ENCODE data around the gene SUSD2. TPM values are rescaled to one million over a fixed set of nuclear protein-coding genes. Genes with fewer than 3 reads are reported as not detected.

SUSD2 gene
- total RNA-seq, 2 experiments from 2014 or later = 0.38 to 0.54 TPM

DNA sequence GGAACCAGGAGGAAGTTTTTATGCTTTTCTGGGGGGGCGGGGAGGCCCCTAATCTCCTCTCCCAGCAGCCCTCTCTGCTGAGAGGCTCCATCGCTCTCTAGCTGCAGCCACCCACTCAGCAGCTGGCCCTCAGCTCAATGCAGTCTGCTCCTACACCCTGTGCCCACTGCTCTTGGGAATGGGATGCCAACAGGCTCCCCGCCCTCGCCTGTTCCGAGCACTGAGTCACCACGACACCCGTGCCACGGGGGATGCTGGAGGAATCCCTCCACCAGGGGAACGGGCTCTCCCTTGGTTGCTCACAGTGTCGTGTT lies 23.5 kb upstream of the SUSD2 start:
- no peak for TF ChIP-seq EZH2phosphoT487 (IDR thresholded peaks at IDR 0.05; ENCODE audit: borderline replicate concordance, low read depth, low read length)
- TF ChIP-seq, protein P1, sequence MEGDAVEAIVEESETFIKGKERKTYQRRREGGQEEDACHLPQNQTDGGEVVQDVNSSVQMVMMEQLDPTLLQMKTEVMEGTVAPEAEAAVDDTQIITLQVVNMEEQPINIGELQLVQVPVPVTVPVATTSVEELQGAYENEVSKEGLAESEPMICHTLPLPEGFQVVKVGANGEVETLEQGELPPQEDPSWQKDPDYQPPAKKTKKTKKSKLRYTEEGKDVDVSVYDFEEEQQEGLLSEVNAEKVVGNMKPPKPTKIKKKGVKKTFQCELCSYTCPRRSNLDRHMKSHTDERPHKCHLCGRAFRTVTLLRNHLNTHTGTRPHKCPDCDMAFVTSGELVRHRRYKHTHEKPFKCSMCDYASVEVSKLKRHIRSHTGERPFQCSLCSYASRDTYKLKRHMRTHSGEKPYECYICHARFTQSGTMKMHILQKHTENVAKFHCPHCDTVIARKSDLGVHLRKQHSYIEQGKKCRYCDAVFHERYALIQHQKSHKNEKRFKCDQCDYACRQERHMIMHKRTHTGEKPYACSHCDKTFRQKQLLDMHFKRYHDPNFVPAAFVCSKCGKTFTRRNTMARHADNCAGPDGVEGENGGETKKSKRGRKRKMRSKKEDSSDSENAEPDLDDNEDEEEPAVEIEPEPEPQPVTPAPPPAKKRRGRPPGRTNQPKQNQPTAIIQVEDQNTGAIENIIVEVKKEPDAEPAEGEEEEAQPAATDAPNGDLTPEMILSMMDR (conservative IDR thresholded peaks at IDR 0.05; ENCODE audit: low read length) = no peak
- no peak for DNase-seq (ENCODE audit: low spot score)
- Histone ChIP-seq H3K4me1 (ENCODE audit: insufficient read depth, low read length, poor library complexity, severe bottlenecking) (peaks cover 52% of the 10 kb centered on the region), H3K36me3 (ENCODE audit: insufficient read depth, low read length) (no peaks in the 10 kb centered on the region), H4K20me1 (ENCODE audit: insufficient read depth, low read length) (no peaks in the 10 kb centered on the region), H3K79me2 (ENCODE audit: insufficient read depth, low read depth, low read length) (no peaks in the 10 kb centered on the region), H3K4me2 (ENCODE audit: low read length) (peak overlapping the region; percentile 81), H3K4me3 (ENCODE audit: low read depth, low read length, poor library complexity, severe bottlenecking) (peak overlapping the region; percentile 74), H3K9me3 (ENCODE audit: low read length) (no peaks in the 10 kb centered on the region), H3K9me2 (ENCODE audit: insufficient read depth, low read length) (no peaks in the 10 kb centered on the region), H3K27ac (ENCODE audit: low read depth, low read length, poor library complexity, severe bottlenecking) (peak overlapping the region; percentile 81), H2AFZ (ENCODE audit: low read length) (no peak overlapping the region)
- intact Hi-C loops (cut with micrococcal nuclease; ENCODE audit: unreplicated experiment) = loop anchor here (10.0 kb wide), 2 partner anchors 93 to 303 kb away; partner anchors contain the start of gene SLC2A11
- BruUV-seq (replicated peaks) = no TSS peak
- CTCF ChIA-PET (ENCODE audit: unreplicated experiment) = interaction anchor here (1.1 to 1.3 kb wide), 2 partner anchors 10 to 52 kb away, joined by 4 to 7 read pairs; no protein-coding TSS in a partner anchor
- POLR2A ChIA-PET = interaction anchor here (0.7 to 2.5 kb wide), 3 partner anchors 11 to 147 kb away, joined by 3 to 14 read pairs (median 5); partner anchors contain the start of gene CABIN1

DNA sequence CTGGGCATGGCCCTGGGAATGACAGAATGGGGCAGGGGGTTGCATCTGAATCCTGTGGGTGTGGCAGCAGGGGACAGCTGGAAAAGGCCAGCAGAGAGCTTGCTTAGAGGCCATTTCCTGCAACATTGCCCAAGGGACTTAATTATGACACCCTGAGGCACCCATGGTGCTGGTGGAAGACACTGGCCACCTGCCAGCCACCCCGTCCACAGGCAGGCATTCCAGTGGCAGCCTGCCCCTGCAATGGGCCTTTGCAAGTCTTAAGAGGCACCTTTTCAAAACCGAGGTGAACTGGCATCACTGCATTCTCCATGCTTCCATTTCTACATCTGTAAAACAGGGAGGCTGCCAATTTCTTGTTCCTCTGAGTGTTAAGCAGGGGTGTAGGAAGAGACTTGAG lies 21.6 kb upstream of the SUSD2 start:
- no peak for DNase-seq (ENCODE audit: low spot score)
- Histone ChIP-seq H3K9me3 (ENCODE audit: low read length) (no peaks in the 10 kb centered on the region), H2AFZ (ENCODE audit: low read length) (no peak overlapping the region), H3K4me2 (ENCODE audit: low read length) (no peak overlapping the region), H3K9me2 (ENCODE audit: insufficient read depth, low read length) (no peaks in the 10 kb centered on the region), H3K4me1 (ENCODE audit: insufficient read depth, low read length, poor library complexity, severe bottlenecking) (peaks cover 35% of the 10 kb centered on the region), H4K20me1 (ENCODE audit: insufficient read depth, low read length) (no peaks in the 10 kb centered on the region), H3K79me2 (ENCODE audit: insufficient read depth, low read depth, low read length) (no peaks in the 10 kb centered on the region), H3K4me3 (ENCODE audit: low read depth, low read length, poor library complexity, severe bottlenecking) (no peak overlapping the region), H3K27ac (ENCODE audit: low read depth, low read length, poor library complexity, severe bottlenecking) (no peak overlapping the region), H3K36me3 (ENCODE audit: insufficient read depth, low read length) (peaks cover 4% of the 10 kb centered on the region; the same call in 1 of the 2 replicates)
- no TSS peak for BruUV-seq (replicated peaks)
- ChIA-PET CTCF (ENCODE audit: unreplicated experiment) (no interaction called here), POLR2A (interaction anchor here (1.4 kb wide), 1 partner anchor 14 kb away, joined by 3 read pairs; no protein-coding TSS in a partner anchor)
- TF ChIP-seq, protein P1 (conservative IDR thresholded peaks at IDR 0.05; ENCODE audit: low read length) = no peak
- TF ChIP-seq EZH2phosphoT487 (IDR thresholded peaks at IDR 0.05; ENCODE audit: borderline replicate concordance, low read depth, low read length) = no peak
- intact Hi-C loops (cut with micrococcal nuclease; ENCODE audit: unreplicated experiment) = loop anchor here (10.0 kb wide), 2 partner anchors 95 to 305 kb away; partner anchors contain the start of gene SLC2A11

DNA sequence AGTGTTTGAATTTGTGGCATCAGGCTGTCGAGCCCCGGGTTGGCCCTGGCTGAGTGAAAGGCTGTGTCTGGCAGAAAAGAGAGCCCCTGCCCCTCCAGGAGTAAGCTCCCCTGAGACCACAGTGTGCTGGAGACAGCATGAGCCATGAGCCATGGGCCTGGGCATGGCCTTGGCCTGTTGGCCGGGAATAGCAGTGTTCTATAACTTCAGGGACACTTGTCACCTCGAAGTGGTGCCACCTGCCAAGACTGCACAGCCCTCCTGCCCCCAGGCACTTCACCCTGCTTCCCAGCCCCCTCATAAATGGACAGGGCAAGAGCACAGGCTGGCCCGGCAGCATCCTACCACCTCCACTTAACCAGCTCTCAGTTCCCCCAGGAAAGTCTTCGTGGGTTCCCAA lies 20.7 kb upstream of the SUSD2 start:
- BruUV-seq (replicated peaks) = no TSS peak
- Histone ChIP-seq H3K36me3 (ENCODE audit: insufficient read depth, low read length) (peaks cover 11% of the 10 kb centered on the region; the same call in 1 of the 2 replicates), H3K9me2 (ENCODE audit: insufficient read depth, low read length) (no peaks in the 10 kb centered on the region), H3K4me1 (ENCODE audit: insufficient read depth, low read length, poor library complexity, severe bottlenecking) (peaks cover 26% of the 10 kb centered on the region), H3K27ac (ENCODE audit: low read depth, low read length, poor library complexity, severe bottlenecking) (no peak overlapping the region), H3K4me3 (ENCODE audit: low read depth, low read length, poor library complexity, severe bottlenecking) (no peak overlapping the region), H4K20me1 (ENCODE audit: insufficient read depth, low read length) (no peaks in the 10 kb centered on the region), H3K4me2 (ENCODE audit: low read length) (no peak overlapping the region), H3K9me3 (ENCODE audit: low read length) (no peaks in the 10 kb centered on the region), H3K79me2 (ENCODE audit: insufficient read depth, low read depth, low read length) (no peaks in the 10 kb centered on the region), H2AFZ (ENCODE audit: low read length) (no peak overlapping the region)
- intact Hi-C loops (cut with micrococcal nuclease; ENCODE audit: unreplicated experiment) = no loop called here
- DNase-seq (ENCODE audit: low spot score) = no peak
- ChIA-PET CTCF (ENCODE audit: unreplicated experiment) (no interaction called here), POLR2A (interaction anchor here (0.9 kb wide), 1 partner anchor 12 kb away, joined by 3 read pairs; no protein-coding TSS in a partner anchor)
- no peak for TF ChIP-seq EZH2phosphoT487 (IDR thresholded peaks at IDR 0.05; ENCODE audit: borderline replicate concordance, low read depth, low read length)
- TF ChIP-seq, protein P1 (conservative IDR thresholded peaks at IDR 0.05; ENCODE audit: low read length) = no peak
